Measurements from ENCODE around the gene LRRFIP1.

Gene LRRFIP1

GRCh38 chr2:237591141-237591881 is 36.1 kb upstream of the LRRFIP1 start:
- Histone ChIP-seq H3K9me3 (ENCODE audit: severe bottlenecking) (no peaks in the 10 kb centered on the region), H3K27ac (ENCODE audit: poor library complexity, severe bottlenecking) (peak overlapping the region; percentile 57), H3K36me3 (ENCODE audit: low read depth) (no peaks in the 10 kb centered on the region), H3K27me3 (ENCODE audit: insufficient read depth, poor library complexity, severe bottlenecking) (no peaks in the 10 kb centered on the region), H3K4me1 (ENCODE audit: insufficient read depth, poor library complexity, severe bottlenecking) (peaks cover 12% of the 10 kb centered on the region), H3K4me3 (ENCODE audit: severe bottlenecking) (peak overlapping the region; percentile 13)
- ATAC-seq (ENCODE audit: low read depth) (no peak; the same call in 2 of the 3 replicates), DNase-seq (ENCODE audit: low spot score) (no peak)
- TF ChIP-seq, protein P1, sequence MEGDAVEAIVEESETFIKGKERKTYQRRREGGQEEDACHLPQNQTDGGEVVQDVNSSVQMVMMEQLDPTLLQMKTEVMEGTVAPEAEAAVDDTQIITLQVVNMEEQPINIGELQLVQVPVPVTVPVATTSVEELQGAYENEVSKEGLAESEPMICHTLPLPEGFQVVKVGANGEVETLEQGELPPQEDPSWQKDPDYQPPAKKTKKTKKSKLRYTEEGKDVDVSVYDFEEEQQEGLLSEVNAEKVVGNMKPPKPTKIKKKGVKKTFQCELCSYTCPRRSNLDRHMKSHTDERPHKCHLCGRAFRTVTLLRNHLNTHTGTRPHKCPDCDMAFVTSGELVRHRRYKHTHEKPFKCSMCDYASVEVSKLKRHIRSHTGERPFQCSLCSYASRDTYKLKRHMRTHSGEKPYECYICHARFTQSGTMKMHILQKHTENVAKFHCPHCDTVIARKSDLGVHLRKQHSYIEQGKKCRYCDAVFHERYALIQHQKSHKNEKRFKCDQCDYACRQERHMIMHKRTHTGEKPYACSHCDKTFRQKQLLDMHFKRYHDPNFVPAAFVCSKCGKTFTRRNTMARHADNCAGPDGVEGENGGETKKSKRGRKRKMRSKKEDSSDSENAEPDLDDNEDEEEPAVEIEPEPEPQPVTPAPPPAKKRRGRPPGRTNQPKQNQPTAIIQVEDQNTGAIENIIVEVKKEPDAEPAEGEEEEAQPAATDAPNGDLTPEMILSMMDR (IDR thresholded peaks at IDR 0.05; ENCODE audit: poor library complexity, severe bottlenecking), result no peak

GRCh38 chr2:237592425-237592980 is 34.9 kb upstream of the LRRFIP1 start:
- Histone ChIP-seq H3K9me3 (ENCODE audit: severe bottlenecking) (no peaks in the 10 kb centered on the region), H3K4me3 (ENCODE audit: severe bottlenecking) (no peak overlapping the region), H3K27me3 (ENCODE audit: insufficient read depth, poor library complexity, severe bottlenecking) (no peaks in the 10 kb centered on the region), H3K27ac (ENCODE audit: poor library complexity, severe bottlenecking) (no peak overlapping the region), H3K36me3 (ENCODE audit: low read depth) (no peaks in the 10 kb centered on the region), H3K4me1 (ENCODE audit: insufficient read depth, poor library complexity, severe bottlenecking) (peaks cover 12% of the 10 kb centered on the region)
- ATAC-seq (ENCODE audit: low read depth) (no peak), DNase-seq (ENCODE audit: low spot score) (no peak)
- TF ChIP-seq, protein P1 (IDR thresholded peaks at IDR 0.05; ENCODE audit: poor library complexity, severe bottlenecking), result no peak

- TF ChIP-seq, protein P1 (IDR thresholded peaks at IDR 0.05; ENCODE audit: poor library complexity, severe bottlenecking), result no peak
- Histone ChIP-seq H3K27ac (ENCODE audit: poor library complexity, severe bottlenecking) (no peak overlapping the region), H3K27me3 (ENCODE audit: insufficient read depth, poor library complexity, severe bottlenecking) (no peaks in the 10 kb centered on the region), H3K4me3 (ENCODE audit: severe bottlenecking) (no peak overlapping the region), H3K4me1 (ENCODE audit: insufficient read depth, poor library complexity, severe bottlenecking) (peaks cover 12% of the 10 kb centered on the region), H3K9me3 (ENCODE audit: severe bottlenecking) (no peaks in the 10 kb centered on the region), H3K36me3 (ENCODE audit: low read depth) (no peaks in the 10 kb centered on the region)
- no peak for DNase-seq (ENCODE audit: low spot score)
- no peak for ATAC-seq (ENCODE audit: low read depth)
Observed at GRCh38 chr2:237593036-237593435, 34.4 kb upstream of the LRRFIP1 start.

- Histone ChIP-seq H3K4me3 (ENCODE audit: severe bottlenecking) (no peak overlapping the region), H3K27me3 (ENCODE audit: insufficient read depth, poor library complexity, severe bottlenecking) (no peaks in the 10 kb centered on the region), H3K9me3 (ENCODE audit: severe bottlenecking) (no peaks in the 10 kb centered on the region), H3K36me3 (ENCODE audit: low read depth) (no peaks in the 10 kb centered on the region), H3K27ac (ENCODE audit: poor library complexity, severe bottlenecking) (no peak overlapping the region), H3K4me1 (ENCODE audit: insufficient read depth, poor library complexity, severe bottlenecking) (peaks cover 12% of the 10 kb centered on the region)
- TF ChIP-seq, protein P1 (IDR thresholded peaks at IDR 0.05; ENCODE audit: poor library complexity, severe bottlenecking), result no peak
- ATAC-seq (ENCODE audit: low read depth), result no peak
- no peak for DNase-seq (ENCODE audit: low spot score)
Observed at GRCh38 chr2:237593596-237594320, 33.6 kb upstream of the LRRFIP1 start.
